CD14-positive monocyte (primary cell): ENCODE measurements around the gene CRAT. TPM values are rescaled to one million over a fixed set of nuclear protein-coding genes. Genes with fewer than 3 reads are reported as not detected.
A peak's percentile ranks its signal among the peaks of the same experiment; 100 is the strongest.

Experiments used
- DNase-seq, 3 donors: peaks; one replicate each; pipeline ENCODE4 v3.0.0-alpha.2; 2011 to 2022
- H2AFZ ChIP-seq: 2 replicates; pipeline ENCODE4 v1.6.0; 2012; ENCODE audit warnings: mild to moderate bottlenecking, low read depth, low read length, inconsistent platforms; ENCODE audit not compliant: insufficient read depth, poor library complexity, severe bottlenecking
- H3K27ac ChIP-seq, 2 donors: 1 replicate in 1 of 2; 2 replicates in 1 of 2; pipeline ENCODE4 v1.5.1; 2012 to 2013; ENCODE audit warnings: low read length in 2 of 2, control low read depth in 1 of 2, inconsistent platforms in 1 of 2, low read depth in 1 of 2, mild to moderate bottlenecking in 1 of 2
- H3K27me3 ChIP-seq, 2 donors: one replicate each; pipeline versions ENCODE4 v1.6.0 to v1.6.1; 2011 to 2013; ENCODE audit warnings: low read length in 2 of 2; ENCODE audit not compliant: control insufficient read depth in 2 of 2, insufficient read depth in 2 of 2
- H3K36me3 ChIP-seq, 2 donors: replicated peaks in 1 of 2; 1 replicate in 1 of 2; 2 replicates in 1 of 2; pipeline versions ENCODE4 v1.5.1 to v1.6.1; 2012 to 2013; ENCODE audit warnings: low read length in 2 of 2, control low read depth in 1 of 2, inconsistent platforms in 1 of 2, mild to moderate bottlenecking in 1 of 2; ENCODE audit not compliant: insufficient read depth in 2 of 2, control insufficient read depth in 1 of 2
- H3K4me1 ChIP-seq, 2 donors: 1 replicate in 1 of 2; 2 replicates in 1 of 2; pipeline versions ENCODE4 v1.5.1 to v1.6.1; 2012 to 2013; ENCODE audit warnings: low read length in 2 of 2, control low read depth in 1 of 2, inconsistent platforms in 1 of 2, mild to moderate bottlenecking in 1 of 2, moderate library complexity in 1 of 2; ENCODE audit not compliant: insufficient read depth in 2 of 2, control insufficient read depth in 1 of 2
- H3K4me2 ChIP-seq: replicated peaks from 2 replicates; pipeline ENCODE3; 2012; ENCODE audit warnings: low read length, moderate library complexity, mild to moderate bottlenecking; ENCODE audit not compliant: poor library complexity, severe bottlenecking; ENCODE audit errors: extremely low read depth
- H3K4me3 ChIP-seq, 3 experiments: fragments of 200-600 bp in 1 of 3; sonication (generic) in 1 of 3; replicated peaks in 1 of 3; 1 replicate in 2 of 3; 2 replicates in 1 of 3; pipeline ENCODE4 v1.5.1; 2011 to 2013; ENCODE audit warnings: low read length in 3 of 3, mild to moderate bottlenecking in 3 of 3, control low read depth in 2 of 3, low read depth in 2 of 3, inconsistent platforms in 1 of 3, moderate library complexity in 1 of 3
- H3K79me2 ChIP-seq: 2 replicates; pipeline ENCODE4 v1.6.0; 2012; ENCODE audit warnings: mild to moderate bottlenecking, control low read depth, inconsistent platforms, low read length, moderate library complexity; ENCODE audit not compliant: insufficient read depth
- H3K9ac ChIP-seq: 2 replicates; pipeline ENCODE4 v1.6.0; 2017; ENCODE audit warnings: low read length, mild to moderate bottlenecking; ENCODE audit not compliant: insufficient read depth, poor library complexity, severe bottlenecking
- H3K9me3 ChIP-seq, 2 donors: replicated peaks in 1 of 2; 1 replicate in 1 of 2; 2 replicates in 1 of 2; pipeline versions ENCODE4 v1.5.1 to v1.6.1; 2012 to 2013; ENCODE audit warnings: low read length in 2 of 2, control low read depth in 1 of 2; ENCODE audit not compliant: control insufficient read depth in 1 of 2, insufficient read depth in 1 of 2
- H4K20me1 ChIP-seq: 2 replicates; pipeline ENCODE4 v1.6.0; 2012; ENCODE audit warnings: mild to moderate bottlenecking, low read length, control low read depth, moderate library complexity; ENCODE audit not compliant: insufficient read depth
- H3K27ac Mint-ChIP-seq, 7 donors: one replicate each; pipeline ENCODE4 v1.8.0; 2020; ENCODE audit warnings: mild to moderate bottlenecking in 7 of 7, mixed read lengths in 7 of 7, moderate library complexity in 6 of 7, inconsistent platforms in 2 of 7
- H3K27me3 Mint-ChIP-seq, 3 donors: one replicate each; pipeline ENCODE4 v1.8.0; 2021 to 2022; ENCODE audit warnings: low read depth in 3 of 3, mild to moderate bottlenecking in 3 of 3, mixed read lengths in 3 of 3, moderate library complexity in 3 of 3, inconsistent platforms in 1 of 3
- H3K36me3 Mint-ChIP-seq, 2 donors: one replicate each; pipeline ENCODE4 v1.8.0; 2020; ENCODE audit warnings: mixed read lengths in 2 of 2, inconsistent platforms in 1 of 2, mild to moderate bottlenecking in 1 of 2
- H3K4me1 Mint-ChIP-seq: one replicate; pipeline ENCODE4 v1.8.0; 2020; ENCODE audit warnings: mild to moderate bottlenecking, mixed read lengths
- H3K4me3 Mint-ChIP-seq, 2 donors: one replicate each; pipeline ENCODE4 v1.8.0; 2020; ENCODE audit warnings: mild to moderate bottlenecking in 2 of 2, mixed read lengths in 2 of 2, moderate library complexity in 1 of 2
- H3K9me3 Mint-ChIP-seq, 7 donors: one replicate each; pipeline ENCODE4 v1.8.0; 2020 to 2022; ENCODE audit warnings: mixed read lengths in 7 of 7, mild to moderate bottlenecking in 6 of 7, moderate library complexity in 6 of 7, inconsistent platforms in 2 of 7
- CTCF ChIP-seq: fragments of 200-600 bp; IDR thresholded peaks from one replicate; pipeline ENCODE4 v1.8.0; 2022; ENCODE audit warnings: antibody characterized with exemption, mild to moderate bottlenecking
- WGBS: methylation state at CpG from one replicate; pipeline ENCODE4 v1.1.5; 2013; ENCODE audit warnings: missing lambda C conversion rate; ENCODE audit not compliant: insufficient coverage; 5-methylcytosine and 5-hydroxymethylcytosine counted together
- intact Hi-C, 2 donors: fragments of 100-400 bp; cut with micrococcal nuclease; formaldehyde crosslinking; loops; one replicate each; pipeline versions ENCODE4 v1.15.0 to v1.15.1; 2023
- polyA plus RNA-seq, 3 donors: library from polyadenylated mRNA; depleted of rRNA in 1 of 3; unstranded in 2 of 3; stranded (reverse) in 1 of 3; fragments of 300-500 nt in 2 of 3; fragments of >200 nt in 1 of 3; fragmentation: Illumina TruSeq in 2 of 3; gene quantifications; 1 replicate in 2 of 3; 2 replicates in 1 of 3; pipeline ENCODE4 v1.2.3, GENCODE V29; 2012 to 2021

Gene CRAT
- polyA plus RNA-seq, 3 donors = 12.2 to 19.4 (median 15.0) TPM

DNA sequence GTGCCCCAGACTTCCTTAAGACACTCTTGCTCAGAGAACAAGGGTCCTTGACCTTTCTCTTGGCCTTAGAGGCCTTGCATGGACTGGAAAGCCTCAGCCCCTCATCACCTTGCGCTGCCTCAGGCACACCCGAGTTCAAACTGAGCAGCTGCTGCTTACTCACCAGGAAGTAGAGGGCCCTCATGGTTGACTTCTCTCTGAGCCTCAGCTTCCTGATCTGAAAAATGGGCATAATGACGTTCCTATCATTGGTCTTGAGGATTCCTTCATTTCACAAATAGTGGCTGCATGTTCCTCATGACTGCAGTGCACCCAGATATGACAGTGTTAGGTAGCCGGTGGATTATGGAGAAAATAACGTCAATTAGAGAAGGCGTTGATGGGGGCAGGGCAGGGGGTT is 38.8 kb upstream of the CRAT start:
- intact Hi-C loops = no loop called here
- WGBS = 93% methylated on average over 5 of the region's 6 CpGs
- no peak overlapping the region for H3K27ac ChIP-seq

DNA sequence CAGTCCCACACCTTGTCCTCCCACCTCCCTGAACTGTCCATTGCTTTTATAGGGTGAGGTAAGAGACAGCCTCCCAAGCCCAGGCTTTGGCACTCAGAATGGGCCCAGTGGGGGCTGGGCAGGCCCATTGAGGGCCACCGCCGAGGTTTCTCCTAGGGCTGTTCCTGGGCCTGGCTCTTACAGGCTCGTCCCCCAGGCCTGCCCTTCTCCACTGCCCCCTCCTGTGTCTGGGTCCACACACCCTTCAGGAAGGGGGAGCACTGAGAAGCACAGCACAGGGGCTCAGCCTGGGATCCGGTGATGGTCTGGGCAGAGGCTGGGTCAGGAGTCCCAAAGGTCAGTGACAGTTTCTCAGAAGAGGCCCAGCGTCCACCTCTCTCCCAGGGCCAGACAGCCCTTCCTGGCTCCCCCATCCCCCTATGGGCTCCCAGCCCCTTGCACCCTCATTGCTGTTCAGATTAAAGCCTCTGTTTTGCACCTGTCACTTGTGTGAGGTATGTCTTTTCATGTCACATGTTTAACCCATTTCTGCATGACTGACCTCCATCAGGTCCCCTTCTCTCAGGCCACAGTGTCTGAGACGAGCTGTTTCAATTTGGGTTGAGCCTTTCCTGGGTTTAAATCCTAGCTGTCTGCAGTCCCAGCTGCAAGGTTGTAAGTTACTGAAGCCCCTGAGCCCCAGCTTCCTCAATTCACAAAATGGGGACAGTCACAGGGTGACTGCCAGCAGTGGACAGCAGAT is 38.0 kb upstream of the CRAT start:
- no peak overlapping the region for H3K4me3 ChIP-seq
- no peak overlapping the region for H3K4me2 ChIP-seq
- H3K4me1 ChIP-seq = no peaks in the 10 kb centered on the region
- no peak overlapping the region for H2AFZ ChIP-seq
- WGBS = 85% methylated on average over 4 of the region's 6 CpGs
- no peaks in the 10 kb centered on the region for H3K27me3 ChIP-seq
- peaks cover 58 to 73% of the 10 kb centered on the region in 2 donors for H3K36me3 Mint-ChIP-seq
- no peak overlapping the region for H3K9ac ChIP-seq
- peaks cover 0 to 2% (median 0%) of the 10 kb centered on the region in 7 donors for H3K9me3 Mint-ChIP-seq
- peak overlapping the region in 1 of 2 donors; percentile 15 for H3K27ac ChIP-seq
- H3K79me2 ChIP-seq = no peaks in the 10 kb centered on the region
- TF ChIP-seq CTCF = no peak
- H3K36me3 ChIP-seq = peaks cover 48 to 79% of the 10 kb centered on the region in 2 donors
- peak overlapping the region in 1 of 7 donors; percentile 59 for H3K27ac Mint-ChIP-seq
- H3K4me1 Mint-ChIP-seq = no peaks in the 10 kb centered on the region
- peaks cover 0 to 4% (median 1%) of the 10 kb centered on the region in 3 donors for H3K27me3 Mint-ChIP-seq
- no peak overlapping the region for H3K4me3 Mint-ChIP-seq
- no peaks in the 10 kb centered on the region for H3K9me3 ChIP-seq
- intact Hi-C loops = no loop called here
- DNase-seq = no peak
- peaks cover 1% of the 10 kb centered on the region for H4K20me1 ChIP-seq

More for the DNA sequence above, 38.8 kb upstream of the CRAT start:
- H3K4me1 ChIP-seq = no peaks in the 10 kb centered on the region
- Mint-ChIP-seq H3K27ac (peak overlapping the region in 2 of 7 donors; percentile 3 to 6), H3K9me3 (peaks cover 0 to 2% (median 0%) of the 10 kb centered on the region in 7 donors), H3K36me3 (peaks cover 57 to 65% of the 10 kb centered on the region in 2 donors), H3K4me1 (no peaks in the 10 kb centered on the region), H3K4me3 (no peak overlapping the region), H3K27me3 (peaks cover 0 to 4% (median 1%) of the 10 kb centered on the region in 3 donors)
- peaks cover 42 to 75% of the 10 kb centered on the region in 2 donors for H3K36me3 ChIP-seq
- no peak for DNase-seq
- no peak overlapping the region for H3K4me3 ChIP-seq
- no peaks in the 10 kb centered on the region for H3K27me3 ChIP-seq
- H2AFZ ChIP-seq = no peak overlapping the region
- no peaks in the 10 kb centered on the region for H4K20me1 ChIP-seq
- no peak for TF ChIP-seq CTCF
- H3K9me3 ChIP-seq = no peaks in the 10 kb centered on the region
- no peak overlapping the region for H3K4me2 ChIP-seq
- H3K9ac ChIP-seq = no peak overlapping the region
- H3K79me2 ChIP-seq = no peaks in the 10 kb centered on the region
